GM12878 (cell line): ENCODE results near the gene SHISA7. TPM values are rescaled to one million over a fixed set of nuclear protein-coding genes. Genes with fewer than 3 reads are reported as not detected.

ENCODE experiments used
- ATAC-seq: fragments of 200-7000 bp; cut with Tn5 transposase; 3 replicates; pipeline ENCODE4 v1.9.1; 2020; ENCODE audit warnings: mild to moderate bottlenecking, moderate library complexity
- BruUV-seq: library from RNA; stranded (reverse); fragments of 400-500 nt; replicated peaks from 2 replicates; lab custom pipeline; 2021; lab: Mats Ljungman, UMichigan
- CTCF ChIA-PET: fragments of 300-600 bp; sonication (Branson Sonifier 250); formaldehyde crosslinking; extraction: SDS; loops from one replicate; lab custom pipeline; 2021; ENCODE audit warnings: inconsistent platforms; lab: Yijun Ruan, JAX
- POLR2A ChIA-PET: fragments of 350-600 bp; formaldehyde crosslinking; extraction: SDS; loops from one replicate; lab custom pipeline; 2021; ENCODE audit warnings: inconsistent platforms; lab: Charles Lee
- RAD21 ChIA-PET: fragments of 300-600 bp; sonication (Branson Sonifier 250); formaldehyde crosslinking; loops from one replicate; lab custom pipeline; 2023; ENCODE audit warnings: antibody characterized with exemption; ENCODE audit not compliant: unreplicated experiment; lab: Charles Lee
- SMC1A ChIA-PET: fragments of 300-600 bp; sonication (Branson Sonifier 250); formaldehyde crosslinking; loops from one replicate; lab custom pipeline; 2023; ENCODE audit not compliant: unreplicated experiment, uncharacterized antibody; lab: Charles Lee
- DNase-seq: peaks from one replicate; pipeline ENCODE4 v3.0.0-alpha.2; 2011; ENCODE audit warnings: low read depth, low spot score
- FAIRE-seq: peaks from 3 replicates; lab custom pipeline; 2011; peaks lifted over from hg19 to GRCh38; lab: Jason Lieb, UNC
- H2AFZ ChIP-seq: 2 replicates; pipeline ENCODE4 v1.6.0; 2011; ENCODE audit warnings: low read depth, low read length, control low read depth; ENCODE audit not compliant: control insufficient read depth
- H3K27ac ChIP-seq: 2 replicates; pipeline ENCODE4 v1.5.1; 2011; ENCODE audit warnings: control low read depth; ENCODE audit not compliant: control insufficient read depth, insufficient read depth
- H3K27me3 ChIP-seq, 2 experiments: replicated peaks in 1 of 2; 2 replicates each; pipeline versions ENCODE4 v1.6.0 to v1.6.1; 2011; ENCODE audit warnings: low read length in 1 of 2; ENCODE audit not compliant: control insufficient read depth in 2 of 2, insufficient read depth in 2 of 2
- H3K36me3 ChIP-seq, 2 experiments: 2 replicates each; pipeline ENCODE4 v1.5.1; 2011; ENCODE audit warnings: low read length in 1 of 2; ENCODE audit not compliant: control insufficient read depth in 2 of 2, insufficient read depth in 2 of 2
- H3K4me1 ChIP-seq: 2 replicates; pipeline ENCODE4 v1.6.1; 2011; ENCODE audit warnings: mild to moderate bottlenecking, low read length, moderate library complexity, mixed read lengths; ENCODE audit not compliant: control insufficient read depth, insufficient read depth
- H3K4me2 ChIP-seq: 2 replicates; pipeline ENCODE4 v1.6.0; 2011; ENCODE audit warnings: control low read depth; ENCODE audit not compliant: control insufficient read depth, insufficient read depth
- H3K4me3 ChIP-seq: fragments of 200-600 bp; sonication (generic); 2 replicates; pipeline ENCODE4 v1.5.1; 2016
- H3K79me2 ChIP-seq: 2 replicates; pipeline ENCODE4 v1.6.0; 2011; ENCODE audit warnings: low read length; ENCODE audit not compliant: control insufficient read depth, insufficient read depth
- H3K9ac ChIP-seq: 2 replicates; pipeline ENCODE4 v1.8.0; 2011; ENCODE audit warnings: low read length, control low read depth, mixed read lengths; ENCODE audit not compliant: control insufficient read depth, insufficient read depth
- H3K9me3 ChIP-seq: replicated peaks from 3 replicates; pipeline ENCODE4 v1.5.1; 2011; ENCODE audit warnings: mild to moderate bottlenecking, low read length; ENCODE audit not compliant: control insufficient read depth, insufficient read depth
- H4K20me1 ChIP-seq: 2 replicates; pipeline ENCODE4 v1.6.0; 2011; ENCODE audit not compliant: control insufficient read depth, insufficient read depth
- ASH2L ChIP-seq: fragments of 300-600, 200-600 bp; sonication (generic); IDR thresholded peaks from 2 replicates; pipeline ENCODE4 v1.6.1; 2017; ENCODE audit warnings: low read depth, mild to moderate bottlenecking, borderline replicate concordance
- BCL11A ChIP-seq: IDR thresholded peaks from 2 replicates; pipeline ENCODE4 v1.6.1; 2011; ENCODE audit warnings: low read depth, low read length
- CBX5 ChIP-seq: sonication (generic); IDR thresholded peaks from 2 replicates; pipeline ENCODE4 v1.6.1; 2016; ENCODE audit warnings: low read depth, moderate library complexity, mild to moderate bottlenecking, inconsistent platforms
- EZH2 ChIP-seq: IDR thresholded peaks from 2 replicates; pipeline ENCODE4 v1.6.1; 2012; ENCODE audit warnings: low read depth, mild to moderate bottlenecking, control low read depth, inconsistent platforms, low read length, borderline replicate concordance; ENCODE audit not compliant: control insufficient read depth
- FOS ChIP-seq: IDR thresholded peaks from 3 replicates; pipeline ENCODE4 v1.6.1; 2011; ENCODE audit warnings: borderline replicate concordance; ENCODE audit not compliant: insufficient read length; ENCODE audit errors: extremely low read depth
- GATAD2B ChIP-seq: fragments of 450-650 bp; conservative IDR thresholded peaks from 2 replicates; pipeline ENCODE4 v1.6.1; 2017; ENCODE audit warnings: low read depth, mild to moderate bottlenecking, moderate library complexity
- HDAC2 ChIP-seq: fragments of 200-600 bp; sonication (generic); IDR thresholded peaks from 2 replicates; pipeline ENCODE4 v1.6.1; 2017
- IKZF1 ChIP-seq: fragments of 450-650 bp; conservative IDR thresholded peaks from 2 replicates; pipeline ENCODE4 v1.6.1; 2017; ENCODE audit warnings: antibody characterized with exemption, mild to moderate bottlenecking
- IKZF2 ChIP-seq, 2 experiments: fragments of 450-650 bp; IDR thresholded peaks; 2 replicates each; pipeline ENCODE4 v1.6.1; 2017; ENCODE audit warnings: mild to moderate bottlenecking in 2 of 2, moderate library complexity in 2 of 2
- IRF4 ChIP-seq: IDR thresholded peaks from 2 replicates; pipeline ENCODE4 v1.6.1; 2011; ENCODE audit warnings: low read depth, low read length
- MEF2A ChIP-seq: IDR thresholded peaks from 2 replicates; pipeline ENCODE4 v1.6.1; 2011; ENCODE audit warnings: low read depth, mild to moderate bottlenecking, low read length, moderate library complexity; ENCODE audit not compliant: insufficient read depth
- NR2F1 ChIP-seq: fragments of 450-650 bp; conservative IDR thresholded peaks from 2 replicates; pipeline ENCODE4 v1.6.1; 2017; ENCODE audit warnings: mild to moderate bottlenecking
- PML ChIP-seq: IDR thresholded peaks from 2 replicates; pipeline ENCODE4 v1.6.1; 2012; ENCODE audit warnings: low read length, inconsistent platforms
- SIN3A ChIP-seq: IDR thresholded peaks from 2 replicates; pipeline ENCODE4 v1.6.1; 2012; ENCODE audit warnings: low read depth, low read length, improper control_type of control experiment
- SMC3 ChIP-seq: IDR thresholded peaks from 2 replicates; pipeline ENCODE4 v1.6.1; 2011; ENCODE audit warnings: low read length, improper control_type of control experiment, borderline replicate concordance
- WGBS: methylation state at CpG from one replicate; pipeline ENCODE4 v1.1.6; 2016; ENCODE audit warnings: low lambda C conversion rate; ENCODE audit not compliant: insufficient replicate concordance, insufficient coverage; ENCODE audit errors: missing lambda C conversion rate; 5-methylcytosine and 5-hydroxymethylcytosine counted together
- in situ Hi-C: fragments of 300-500 bp; cut with MboI; formaldehyde crosslinking; loops from 9 replicates; pipeline ENCODE4 v1.14.3; 2018; ENCODE audit warnings: mixed read lengths
- intact Hi-C: fragments of 100-400 bp; cut with micrococcal nuclease; formaldehyde crosslinking; loops from one replicate; pipeline ENCODE4 v1.14.2; 2022; ENCODE audit not compliant: unreplicated experiment
- polyA plus RNA-seq, 11 experiments: library from polyadenylated mRNA; depleted of rRNA in 4 of 11; unstranded in 6 of 11; stranded (reverse) in 5 of 11; fragments of >200 nt; fragmentation: Nextera tagmentation in 4 of 11; fragmentation: Illumina TruSeq in 1 of 11; extraction: Ambion mirVana in 4 of 11; extraction: Trizol in 1 of 11; gene quantifications; 1 replicate in 1 of 11; 2 replicates in 10 of 11; pipeline versions ENCODE4 v1.2.1 to v1.2.3, GENCODE V29; 2011 to 2016; ENCODE audit warnings: inconsistent platforms in 2 of 11, missing spikeins in 2 of 11, low read depth in 1 of 11
- total RNA-seq, 4 experiments: library from RNA; depleted of rRNA in 3 of 4; stranded (reverse); fragments of >200 nt in 3 of 4; fragmentation: Illumina TruSeq in 1 of 4; extraction: Trizol in 1 of 4; gene quantifications; 2 replicates each; pipeline versions ENCODE4 v1.2.1 to v1.2.3, GENCODE V29; 2013 to 2021
- TF ChIP-seq, protein P1 (sequence below): IDR thresholded peaks from 2 replicates; pipeline ENCODE4 v1.6.1; 2011; ENCODE audit warnings: low read depth, low read length, improper control_type of control experiment, borderline replicate concordance
- TF ChIP-seq, protein P2 (sequence below): fragments of 450-650 bp; IDR thresholded peaks from 2 replicates; pipeline ENCODE4 v1.6.1; 2017; ENCODE audit warnings: mild to moderate bottlenecking, moderate library complexity
- TF ChIP-seq, protein P3 (sequence below): fragments of 450-650 bp; IDR thresholded peaks from 2 replicates; pipeline ENCODE4 v1.6.1; 2018; ENCODE audit warnings: borderline replicate concordance, mild to moderate bottlenecking; ENCODE audit not compliant: partially characterized antibody

SHISA7 gene
- total and polyA plus RNA-seq, 10 of the 15 experiments (the other 5 are each of a cell fraction or from before 2014, with no cell fraction given) = 0.03 TPM; not detected in 9

DNA sequence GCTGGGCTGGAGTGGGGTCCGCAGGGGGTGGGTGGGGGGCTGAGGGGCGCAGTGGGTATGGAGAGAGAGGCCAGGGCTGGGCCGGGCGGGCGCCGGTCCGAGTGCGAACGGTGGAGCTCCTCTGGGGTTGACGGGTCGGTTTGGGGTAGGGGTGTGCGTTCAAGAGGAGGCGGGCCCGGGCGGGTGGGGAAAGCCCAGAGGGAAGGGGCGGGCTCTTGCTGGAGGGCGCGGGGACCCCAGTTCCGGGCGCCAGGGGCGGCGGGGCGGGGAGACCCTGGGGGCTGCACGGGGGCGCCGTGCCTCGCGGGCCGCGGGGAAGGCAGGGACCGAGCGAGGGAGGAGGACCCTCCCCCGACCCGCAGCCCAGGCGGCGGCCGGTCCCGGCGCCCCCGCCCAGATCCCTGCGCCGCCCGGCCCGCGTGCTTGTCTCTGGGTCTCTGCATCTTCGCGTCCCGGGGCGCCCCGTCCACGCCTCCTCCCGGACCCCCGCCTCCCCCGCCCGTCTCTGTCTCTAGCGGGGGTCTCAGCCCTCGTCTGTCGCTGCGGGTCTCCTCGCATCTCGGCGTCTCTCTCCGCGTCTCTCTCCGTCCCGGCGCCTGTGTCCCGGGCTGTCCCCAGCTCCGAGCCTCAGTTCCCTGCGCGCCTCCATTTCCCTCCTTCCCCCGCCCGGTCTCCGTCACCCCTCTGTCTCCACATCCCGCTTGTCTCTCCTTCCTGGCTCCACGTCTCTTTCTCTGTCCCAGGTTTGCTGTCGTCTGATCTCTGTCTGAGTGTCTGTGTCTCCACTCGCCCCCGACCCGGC, 8.3 kb upstream of the SHISA7 start:
- Histone ChIP-seq H3K9ac (no peak overlapping the region), H2AFZ (no peak overlapping the region), H4K20me1 (peaks cover 4% of the 10 kb centered on the region; the same call in 1 of the 2 replicates), H3K36me3 (peaks cover 3 to 4% of the 10 kb centered on the region in 2 experiments), H3K4me1 (no peaks in the 10 kb centered on the region), H3K9me3 (no peaks in the 10 kb centered on the region), H3K27me3 (no peaks in the 10 kb centered on the region; a peak in 2 of 4 replicates), H3K4me2 (no peak overlapping the region), H3K4me3 (no peak overlapping the region), H3K79me2 (no peaks in the 10 kb centered on the region), H3K27ac (no peak overlapping the region)
- 12% methylated on average over 13 of the region's 80 CpGs for WGBS
- ChIA-PET RAD21 (no interaction called here), POLR2A (no interaction called here), CTCF (no interaction called here), SMC1A (no interaction called here)
- TF ChIP-seq IRF4 = no peak
- TF ChIP-seq, protein P1, sequence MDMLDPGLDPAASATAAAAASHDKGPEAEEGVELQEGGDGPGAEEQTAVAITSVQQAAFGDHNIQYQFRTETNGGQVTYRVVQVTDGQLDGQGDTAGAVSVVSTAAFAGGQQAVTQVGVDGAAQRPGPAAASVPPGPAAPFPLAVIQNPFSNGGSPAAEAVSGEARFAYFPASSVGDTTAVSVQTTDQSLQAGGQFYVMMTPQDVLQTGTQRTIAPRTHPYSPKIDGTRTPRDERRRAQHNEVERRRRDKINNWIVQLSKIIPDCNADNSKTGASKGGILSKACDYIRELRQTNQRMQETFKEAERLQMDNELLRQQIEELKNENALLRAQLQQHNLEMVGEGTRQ = no peak
- no peak for TF ChIP-seq SIN3A
- TF ChIP-seq HDAC2 = no peak
- no peak for TF ChIP-seq BCL11A
- TF ChIP-seq NR2F1 = no peak
- TF ChIP-seq ASH2L = no peak
- TF ChIP-seq, protein P2, sequence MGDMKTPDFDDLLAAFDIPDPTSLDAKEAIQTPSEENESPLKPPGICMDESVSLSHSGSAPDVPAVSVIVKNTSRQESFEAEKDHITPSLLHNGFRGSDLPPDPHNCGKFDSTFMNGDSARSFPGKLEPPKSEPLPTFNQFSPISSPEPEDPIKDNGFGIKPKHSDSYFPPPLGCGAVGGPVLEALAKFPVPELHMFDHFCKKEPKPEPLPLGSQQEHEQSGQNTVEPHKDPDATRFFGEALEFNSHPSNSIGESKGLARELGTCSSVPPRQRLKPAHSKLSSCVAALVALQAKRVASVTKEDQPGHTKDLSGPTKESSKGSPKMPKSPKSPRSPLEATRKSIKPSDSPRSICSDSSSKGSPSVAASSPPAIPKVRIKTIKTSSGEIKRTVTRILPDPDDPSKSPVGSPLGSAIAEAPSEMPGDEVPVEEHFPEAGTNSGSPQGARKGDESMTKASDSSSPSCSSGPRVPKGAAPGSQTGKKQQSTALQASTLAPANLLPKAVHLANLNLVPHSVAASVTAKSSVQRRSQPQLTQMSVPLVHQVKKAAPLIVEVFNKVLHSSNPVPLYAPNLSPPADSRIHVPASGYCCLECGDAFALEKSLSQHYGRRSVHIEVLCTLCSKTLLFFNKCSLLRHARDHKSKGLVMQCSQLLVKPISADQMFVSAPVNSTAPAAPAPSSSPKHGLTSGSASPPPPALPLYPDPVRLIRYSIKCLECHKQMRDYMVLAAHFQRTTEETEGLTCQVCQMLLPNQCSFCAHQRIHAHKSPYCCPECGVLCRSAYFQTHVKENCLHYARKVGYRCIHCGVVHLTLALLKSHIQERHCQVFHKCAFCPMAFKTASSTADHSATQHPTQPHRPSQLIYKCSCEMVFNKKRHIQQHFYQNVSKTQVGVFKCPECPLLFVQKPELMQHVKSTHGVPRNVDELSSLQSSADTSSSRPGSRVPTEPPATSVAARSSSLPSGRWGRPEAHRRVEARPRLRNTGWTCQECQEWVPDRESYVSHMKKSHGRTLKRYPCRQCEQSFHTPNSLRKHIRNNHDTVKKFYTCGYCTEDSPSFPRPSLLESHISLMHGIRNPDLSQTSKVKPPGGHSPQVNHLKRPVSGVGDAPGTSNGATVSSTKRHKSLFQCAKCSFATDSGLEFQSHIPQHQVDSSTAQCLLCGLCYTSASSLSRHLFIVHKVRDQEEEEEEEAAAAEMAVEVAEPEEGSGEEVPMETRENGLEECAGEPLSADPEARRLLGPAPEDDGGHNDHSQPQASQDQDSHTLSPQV = no peak
- TF ChIP-seq MEF2A = no peak
- no peak for TF ChIP-seq PML
- TF ChIP-seq GATAD2B = no peak
- TF ChIP-seq CBX5 = no peak
- TF ChIP-seq, protein P3, sequence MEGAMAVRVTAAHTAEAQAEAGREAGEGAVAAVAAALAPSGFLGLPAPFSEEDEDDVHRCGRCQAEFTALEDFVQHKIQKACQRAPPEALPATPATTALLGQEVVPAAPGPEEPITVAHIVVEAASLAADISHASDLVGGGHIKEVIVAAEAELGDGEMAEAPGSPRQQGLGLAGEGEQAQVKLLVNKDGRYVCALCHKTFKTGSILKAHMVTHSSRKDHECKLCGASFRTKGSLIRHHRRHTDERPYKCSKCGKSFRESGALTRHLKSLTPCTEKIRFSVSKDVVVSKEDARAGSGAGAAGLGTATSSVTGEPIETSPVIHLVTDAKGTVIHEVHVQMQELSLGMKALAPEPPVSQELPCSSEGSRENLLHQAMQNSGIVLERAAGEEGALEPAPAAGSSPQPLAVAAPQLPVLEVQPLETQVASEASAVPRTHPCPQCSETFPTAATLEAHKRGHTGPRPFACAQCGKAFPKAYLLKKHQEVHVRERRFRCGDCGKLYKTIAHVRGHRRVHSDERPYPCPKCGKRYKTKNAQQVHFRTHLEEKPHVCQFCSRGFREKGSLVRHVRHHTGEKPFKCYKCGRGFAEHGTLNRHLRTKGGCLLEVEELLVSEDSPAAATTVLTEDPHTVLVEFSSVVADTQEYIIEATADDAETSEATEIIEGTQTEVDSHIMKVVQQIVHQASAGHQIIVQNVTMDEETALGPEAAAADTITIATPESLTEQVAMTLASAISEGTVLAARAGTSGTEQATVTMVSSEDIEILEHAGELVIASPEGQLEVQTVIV = no peak
- TF ChIP-seq IKZF1 = no peak
- TF ChIP-seq SMC3 = no peak
- no peak for TF ChIP-seq IKZF2 (IDR thresholded peaks at IDR 0.05)
- no peak for TF ChIP-seq EZH2
- no peak for TF ChIP-seq FOS
- intact Hi-C loops (no loop called here), in situ Hi-C loops (no loop called here)
- 0 out of 3 replicates have a peak, but pooled peaks have one; percentile 23 for ATAC-seq
- no peak for FAIRE-seq
- DNase-seq = no peak
- BruUV-seq = no TSS peak
